ENCODE results near the gene ZFYVE16.
"Not testable (repeated sequence)": the region's sequence is repeated elsewhere in the genome, so short reads cannot be mapped to it uniquely, and the experiment has no call there.

The ZFYVE16 gene

GRCh38 chr5:80409367-80409966 is 1.6 kb downstream of the ZFYVE16 start:
- peak in 2 of 14 donors; percentile 15 to 38 for DNase-seq

- DNase-seq: no peak
Observed at GRCh38 chr5:80411589-80412219, 3.8 kb downstream of the ZFYVE16 start.

- DNase-seq: no peak
Observed at GRCh38 chr5:80414113-80414512, 6.2 kb downstream of the ZFYVE16 start.

DNA sequence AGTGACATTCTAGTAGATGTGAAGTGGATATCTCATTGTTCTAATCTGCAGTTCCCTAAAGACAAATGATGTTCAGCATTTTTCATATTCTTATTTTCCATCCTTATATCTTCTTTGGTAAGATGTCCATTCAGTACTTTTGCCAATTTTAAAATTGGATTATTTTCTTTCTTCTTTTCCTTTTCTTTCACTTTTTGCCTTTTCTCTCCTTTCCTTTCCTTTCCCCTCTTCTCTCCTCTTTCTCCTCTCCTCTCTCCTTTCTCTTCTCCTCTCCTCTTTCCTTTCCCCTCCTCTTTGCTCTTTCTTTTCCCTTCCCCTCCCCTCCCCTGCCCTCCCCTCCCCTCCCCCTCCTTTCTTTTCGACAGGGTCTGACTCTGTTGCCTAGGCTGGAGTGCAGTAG is 10.1 kb downstream of the ZFYVE16 start:
- DNase-seq: no peak

GRCh38 chr5:80424365-80424764 is 16.5 kb downstream of the ZFYVE16 start:
- not testable (repeated sequence) for DNase-seq

DNA sequence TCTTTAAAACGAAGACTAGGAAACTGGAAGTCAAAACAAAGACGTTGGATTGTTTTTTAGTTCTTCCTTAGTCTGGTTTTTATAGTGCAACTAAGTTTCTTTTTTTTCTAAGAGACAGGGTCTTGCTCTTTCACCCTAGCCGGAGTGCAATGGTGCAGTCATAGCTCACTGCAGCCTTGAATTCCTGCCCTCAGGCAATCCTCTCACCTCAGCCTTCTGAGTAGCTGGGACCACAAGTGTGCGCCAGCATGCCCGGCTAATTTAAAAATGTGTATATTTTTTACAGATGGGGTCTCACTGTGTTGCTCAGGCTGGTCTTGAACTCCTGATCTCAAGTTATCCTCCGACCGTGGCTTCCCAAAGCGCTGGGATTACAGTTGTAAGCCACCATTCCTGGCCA is 27.6 kb downstream of the ZFYVE16 start:
- no peak for DNase-seq

DNA sequence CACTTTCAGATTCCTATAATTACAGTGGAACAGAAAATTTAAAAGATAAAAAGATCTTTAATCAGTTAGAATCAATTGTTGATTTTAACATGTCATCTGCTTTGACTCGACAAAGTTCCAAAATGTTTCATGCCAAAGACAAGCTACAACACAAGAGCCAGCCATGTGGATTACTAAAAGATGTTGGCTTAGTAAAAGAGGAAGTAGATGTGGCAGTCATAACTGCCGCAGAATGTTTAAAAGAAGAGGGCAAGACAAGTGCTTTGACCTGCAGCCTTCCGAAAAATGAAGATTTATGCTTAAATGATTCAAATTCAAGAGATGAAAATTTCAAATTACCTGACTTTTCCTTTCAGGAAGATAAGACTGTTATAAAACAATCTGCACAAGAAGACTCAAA is 29.5 kb downstream of the ZFYVE16 start:
- DNase-seq: no peak

DNA sequence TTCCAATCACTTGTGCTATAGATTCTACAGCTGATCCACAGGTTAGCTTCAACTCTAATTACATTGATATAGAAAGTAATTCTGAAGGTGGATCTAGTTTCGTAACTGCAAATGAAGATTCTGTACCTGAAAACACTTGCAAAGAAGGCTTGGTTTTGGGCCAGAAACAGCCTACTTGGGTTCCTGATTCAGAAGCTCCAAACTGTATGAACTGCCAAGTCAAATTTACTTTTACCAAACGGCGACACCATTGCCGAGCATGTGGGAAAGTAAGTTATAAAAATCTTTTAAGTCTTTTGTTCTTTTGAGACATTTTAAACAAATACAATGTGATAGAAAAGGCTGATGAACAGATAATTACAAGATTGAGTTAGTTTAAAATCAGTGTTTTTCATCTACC is 30.9 kb downstream of the ZFYVE16 start:
- DNase-seq: no peak

DNA sequence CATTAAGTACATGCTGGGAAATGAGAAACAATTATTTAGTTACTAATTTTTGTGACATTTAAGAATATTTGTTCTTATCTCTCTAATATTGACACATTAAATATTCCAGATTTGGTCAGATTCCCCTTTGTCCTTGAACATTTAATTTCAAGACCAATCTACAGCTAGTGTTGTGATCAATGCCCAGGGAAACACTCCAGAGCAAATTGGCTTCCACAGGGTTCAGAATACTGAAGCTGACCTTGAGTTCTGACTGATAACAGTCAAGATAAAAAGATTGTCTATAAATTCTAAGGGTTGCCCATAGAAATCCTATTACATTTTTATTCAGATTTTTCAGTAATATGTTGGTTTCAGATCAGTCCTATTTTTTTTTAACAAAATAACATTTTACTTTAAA is 31.3 kb downstream of the ZFYVE16 start:
- no peak for DNase-seq

- DNase-seq: no peak
Observed at GRCh38 chr5:80442742-80443141, 34.9 kb downstream of the ZFYVE16 start.

DNA sequence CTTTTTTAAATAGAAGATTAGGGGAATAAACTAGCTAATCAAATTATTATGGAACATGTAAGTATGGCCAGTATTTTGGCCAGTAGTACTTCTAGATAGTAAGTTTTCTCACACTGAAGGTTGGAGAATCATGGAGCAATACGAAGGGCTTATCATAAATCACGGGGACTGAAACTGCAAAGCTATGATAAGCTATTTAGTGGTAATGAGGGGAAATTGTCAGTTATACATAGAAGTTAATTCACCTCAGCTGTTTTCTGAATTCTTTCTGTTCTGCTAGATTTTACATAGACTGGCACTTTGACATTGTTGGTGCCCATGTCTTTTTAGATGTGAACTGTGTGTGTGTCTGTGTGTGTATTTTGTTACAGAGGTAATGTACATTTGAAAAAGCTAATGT is 45.5 kb downstream of the ZFYVE16 start:
- DNase-seq: no peak

GRCh38 chr5:80463269-80463668 is 55.4 kb downstream of the ZFYVE16 start:
- DNase-seq: no peak

GRCh38 chr5:80466669-80467485 is 59.0 kb downstream of the ZFYVE16 start:
- DNase-seq: no peak

DNA sequence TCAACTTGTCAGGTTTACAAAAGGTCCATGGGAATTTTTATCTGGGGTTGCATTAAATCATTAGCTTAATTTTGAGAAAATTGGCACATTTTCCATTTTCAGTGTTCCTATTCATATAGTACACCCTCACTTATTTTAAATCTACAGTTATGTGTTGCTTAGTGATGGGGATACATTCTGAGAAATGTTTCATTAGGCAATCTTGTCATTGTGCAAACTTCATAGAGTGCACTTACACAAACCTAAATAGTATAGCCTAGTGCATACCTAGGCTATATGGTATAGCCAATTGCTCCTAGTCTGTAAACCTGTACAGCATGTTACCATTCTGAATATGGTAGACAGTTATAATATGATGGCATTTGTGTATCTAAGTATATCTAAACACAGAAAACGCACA is 60.3 kb downstream of the ZFYVE16 start:
- DNase-seq: no peak

DNA sequence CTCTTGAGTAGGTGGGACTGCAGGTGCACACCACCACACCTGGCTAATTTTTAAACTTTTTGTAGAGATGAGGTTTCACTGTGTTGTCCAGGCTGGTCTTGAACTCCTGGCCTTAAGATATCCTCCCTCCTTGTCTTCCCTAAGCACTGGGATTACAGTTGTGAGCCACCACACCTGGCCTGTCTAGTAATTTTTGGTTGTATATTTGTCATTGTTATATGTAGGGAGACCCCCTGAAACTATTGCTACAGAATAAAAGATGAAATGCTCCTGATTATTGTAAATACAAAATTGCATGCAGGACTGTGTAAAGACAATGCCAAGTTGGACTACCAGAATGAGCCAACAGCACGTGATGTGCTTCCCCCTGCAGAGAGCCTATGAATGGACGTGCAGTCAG is 62.8 kb downstream of the ZFYVE16 start:
- DNase-seq: not testable (repeated sequence)

- no peak for DNase-seq
Observed at GRCh38 chr5:80474929-80475328, 67.1 kb downstream of the ZFYVE16 start.

DNA sequence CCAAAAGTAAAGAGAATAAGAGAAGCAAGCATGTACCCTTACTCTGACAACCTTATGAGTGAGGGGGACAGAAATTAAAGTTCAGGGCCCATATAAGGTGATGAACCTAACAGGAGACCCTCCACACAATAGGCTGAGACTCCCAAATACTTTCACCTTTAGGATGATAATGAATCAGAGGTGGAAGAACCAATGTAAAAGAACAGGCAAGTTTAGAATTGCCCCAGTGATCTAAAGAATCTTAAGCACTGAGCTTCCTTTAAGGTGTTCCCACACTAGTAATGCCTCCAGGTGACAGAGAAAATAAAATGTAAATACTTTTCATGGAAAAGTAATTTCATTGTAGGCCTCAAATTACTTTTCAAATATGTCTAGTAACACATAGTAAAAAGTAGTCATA is 71.8 kb downstream of the ZFYVE16 start:
- DNase-seq: no peak

GRCh38 chr5:80480354-80480753 is 72.5 kb downstream of the ZFYVE16 start:
- no peak for DNase-seq

- peak in 1 of 14 donors; percentile 2 for DNase-seq
Observed at GRCh38 chr5:80481019-80481893, 73.4 kb downstream of the ZFYVE16 start.

DNA sequence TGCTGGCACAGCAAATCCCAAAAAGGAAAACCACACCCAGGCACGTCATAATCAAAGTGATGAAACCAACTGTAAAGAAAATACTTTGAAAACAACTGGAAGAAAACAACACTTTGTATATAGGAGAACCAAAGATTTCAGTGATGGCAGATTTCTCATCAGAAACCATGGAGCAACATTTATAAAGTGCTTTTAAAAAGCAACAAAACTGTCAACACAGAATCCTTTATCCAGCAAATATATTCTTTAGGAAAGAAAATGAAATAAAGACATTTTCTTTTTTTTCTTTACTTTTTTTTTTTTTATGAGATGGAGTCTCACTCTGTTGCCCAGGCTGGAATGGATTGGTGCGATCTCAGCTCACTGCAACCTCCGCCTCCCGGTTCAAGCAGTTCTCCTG is 74.7 kb downstream of the ZFYVE16 start:
- DNase-seq: no peak

DNA sequence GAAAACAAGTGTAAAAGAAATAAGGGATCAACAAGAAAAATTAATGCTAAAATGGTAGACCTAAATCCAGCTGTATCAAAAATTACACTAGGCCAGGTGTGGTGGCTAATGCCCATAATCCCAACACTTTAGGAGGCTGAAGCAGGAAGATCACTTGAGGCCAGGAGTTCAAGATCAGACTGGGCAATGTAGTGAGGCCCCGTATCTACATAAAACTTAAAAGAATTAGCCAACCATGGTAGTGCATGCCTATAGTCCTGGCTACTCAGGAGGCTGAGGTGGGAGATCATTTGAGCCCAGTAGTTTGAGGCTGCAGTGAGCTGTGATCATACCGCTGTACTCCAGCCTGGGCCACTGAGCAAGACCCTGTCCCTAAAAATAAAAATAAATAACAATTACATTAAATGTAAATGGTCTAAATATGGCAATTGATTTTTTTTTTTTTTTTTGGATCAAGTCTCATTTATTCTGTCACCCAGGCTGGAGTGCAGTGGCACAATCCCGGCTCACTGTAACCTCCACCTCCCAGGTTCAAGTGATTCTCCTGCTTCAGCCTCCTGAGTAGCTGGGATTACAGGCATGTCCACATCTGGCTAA is 75.9 kb downstream of the ZFYVE16 start:
- DNase-seq: no peak

GRCh38 chr5:80487444-80487828 is 79.6 kb downstream of the ZFYVE16 start:
- peak in 2 of 14 donors; percentile 39 for DNase-seq
